Urinary bladder (tissue), 4 donors: ENCODE data around the gene EXOSC1. TPM values are rescaled to one million over a fixed set of nuclear protein-coding genes. Genes with fewer than 3 reads are reported as not detected.
"Not testable (repeated sequence)": the region's sequence is repeated elsewhere in the genome, so short reads cannot be mapped to it uniquely, and the experiment has no call there.

ENCODE experiments used
- DNase-seq: peaks from one replicate; pipeline ENCODE4 v3.0.0-alpha.2; 2015; ENCODE audit errors: extremely low spot score
- H3K27ac ChIP-seq: one replicate; pipeline ENCODE4 v1.5.1; 2013; ENCODE audit warnings: low read depth, mild to moderate bottlenecking, moderate library complexity
- H3K36me3 ChIP-seq: one replicate; pipeline ENCODE4 v1.6.1; 2013; ENCODE audit warnings: mild to moderate bottlenecking, moderate library complexity; ENCODE audit not compliant: insufficient read depth
- H3K4me1 ChIP-seq: one replicate; pipeline ENCODE4 v1.6.1; 2013; ENCODE audit warnings: mild to moderate bottlenecking, moderate library complexity; ENCODE audit not compliant: insufficient read depth
- H3K4me3 ChIP-seq: one replicate; pipeline ENCODE4 v1.5.1; 2013; ENCODE audit warnings: low read depth, low read length
- WGBS: extraction: QIAGEN DNeasy Blood & Tissue Kit; methylation state at CpG from one replicate; pipeline ENCODE4 v1.1.7; 2013; 5-methylcytosine and 5-hydroxymethylcytosine counted together
- polyA plus RNA-seq: library from polyadenylated mRNA; stranded (reverse); fragments of 200-250 nt; gene quantifications from one replicate; pipeline ENCODE4 v1.2.3, GENCODE V29; 2013
- total RNA-seq: library from RNA; depleted of rRNA; stranded (reverse); fragments of >200 nt; gene quantifications from one replicate; pipeline ENCODE4 v1.2.3, GENCODE V29; 2014
- donor health status: healthy with polysubstance abuse.
- donor health status: healthy.

The EXOSC1 gene
- total and polyA plus RNA-seq, 2 donors, result 25.4 to 29.8 TPM

- Histone ChIP-seq H3K27ac (no peak overlapping the region), H3K4me3 (no peak overlapping the region), H3K4me1 (no peaks in the 10 kb centered on the region), H3K36me3 (no peaks in the 10 kb centered on the region)
- no peak for DNase-seq
- 77% methylated on average over 2 of the region's 2 CpGs for WGBS
Measured at GRCh38 chr10:97450828-97451227, 5.0 kb upstream of the EXOSC1 start.

- H3K36me3 ChIP-seq, result no peaks in the 10 kb centered on the region
- no peak overlapping the region for H3K27ac ChIP-seq
- WGBS, result under 1% methylated on average over 13 of the region's 13 CpGs
Measured at GRCh38 chr10:97445357-97445721, 467 bp downstream of the EXOSC1 start.

GRCh38 chr10:97444212-97444611 lies 1.6 kb downstream of the EXOSC1 start:
- Histone ChIP-seq H3K4me3 (no peak overlapping the region), H3K27ac (no peak overlapping the region), H3K4me1 (no peaks in the 10 kb centered on the region), H3K36me3 (peaks cover 1% of the 10 kb centered on the region)
- no peak for DNase-seq
- 89% methylated on average over 1 of the region's 1 CpG for WGBS

More at GRCh38 chr10:97445357-97445721, 467 bp downstream of the EXOSC1 start:
- no peaks in the 10 kb centered on the region for H3K4me1 ChIP-seq
- H3K4me3 ChIP-seq, result peak overlapping the region; percentile 64
- DNase-seq, result no peak

GRCh38 chr10:97442277-97442676 lies 3.5 kb downstream of the EXOSC1 start:
- WGBS, result 90% methylated on average over 1 of the region's 1 CpG
- Histone ChIP-seq H3K27ac (no peak overlapping the region), H3K36me3 (peaks cover 1% of the 10 kb centered on the region), H3K4me3 (no peak overlapping the region), H3K4me1 (no peaks in the 10 kb centered on the region)
- DNase-seq, result no peak

GRCh38 chr10:97435211-97435610 lies 10.6 kb downstream of the EXOSC1 start:
- Histone ChIP-seq H3K36me3 (peaks cover 4% of the 10 kb centered on the region), H3K4me3 (no peak overlapping the region), H3K4me1 (no peaks in the 10 kb centered on the region), H3K27ac (no peak overlapping the region)
- DNase-seq, result no peak
- 95% methylated on average over 6 of the region's 6 CpGs for WGBS

- Histone ChIP-seq H3K36me3 (peaks cover 3% of the 10 kb centered on the region), H3K4me3 (no peak overlapping the region), H3K4me1 (no peaks in the 10 kb centered on the region), H3K27ac (no peak overlapping the region)
- no peak for DNase-seq
- 92% methylated on average over 1 of the region's 1 CpG for WGBS
Measured at GRCh38 chr10:97434557-97434956, 11.2 kb downstream of the EXOSC1 start.

- H3K36me3 ChIP-seq, result peaks cover 4% of the 10 kb centered on the region
Measured at GRCh38 chr10:97434055-97434454, 11.8 kb downstream of the EXOSC1 start.

GRCh38 chr10:97428572-97428981 lies 17.2 kb downstream of the EXOSC1 start:
- H3K4me1 ChIP-seq, result no peaks in the 10 kb centered on the region
- H3K36me3 ChIP-seq, result peaks cover 4% of the 10 kb centered on the region
- no peak overlapping the region for H3K4me3 ChIP-seq
- 62% methylated on average over 4 of the region's 4 CpGs for WGBS
- no peak overlapping the region for H3K27ac ChIP-seq
- DNase-seq, result no peak

More at GRCh38 chr10:97434055-97434454, 11.8 kb downstream of the EXOSC1 start:
- no peak for DNase-seq
- Histone ChIP-seq H3K4me3 (no peak overlapping the region), H3K4me1 (no peaks in the 10 kb centered on the region), H3K27ac (no peak overlapping the region)

GRCh38 chr10:97427571-97428179 lies 18.1 kb downstream of the EXOSC1 start:
- Histone ChIP-seq H3K4me1 (no peaks in the 10 kb centered on the region), H3K4me3 (no peak overlapping the region), H3K27ac (no peak overlapping the region), H3K36me3 (peaks cover 4% of the 10 kb centered on the region)
- 15% methylated on average over 9 of the region's 9 CpGs for WGBS
- DNase-seq, result no peak

GRCh38 chr10:97426776-97427570 lies 18.8 kb downstream of the EXOSC1 start:
- 7% methylated on average over 34 of the region's 34 CpGs for WGBS
- Histone ChIP-seq H3K4me3 (peak overlapping the region; percentile 85), H3K4me1 (no peaks in the 10 kb centered on the region)

GRCh38 chr10:97425964-97426775 lies 19.6 kb downstream of the EXOSC1 start, which contains the start of gene PGAM1:
Gene PGAM1 (plus strand): TSS chr10:97426191. CDS start chr10:97426308, 117 bp downstream.
- peak within 1 kb of the TSS; percentile 85 for H3K4me3 ChIP-seq
- peak within 1 kb of the TSS; percentile 78 for H3K27ac ChIP-seq
- peak; percentile 91 for DNase-seq
- H3K36me3 ChIP-seq, result peaks cover 1% of the 10 kb centered on the region
- H3K4me1 ChIP-seq, result no peaks in the 10 kb centered on the region
- WGBS, result under 1% methylated on average over 88 of the region's 90 CpGs

More at GRCh38 chr10:97426776-97427570, 18.8 kb downstream of the EXOSC1 start:
- Histone ChIP-seq H3K36me3 (peaks cover 3% of the 10 kb centered on the region), H3K27ac (no peak overlapping the region)
- no peak for DNase-seq

- 85% methylated on average over 8 of the region's 8 CpGs for WGBS
- not testable (repeated sequence) for H3K36me3 ChIP-seq, H3K4me1 ChIP-seq, DNase-seq, H3K27ac ChIP-seq, H3K4me3 ChIP-seq
Measured at GRCh38 chr10:97423757-97424098, 22.1 kb downstream of the EXOSC1 start.

GRCh38 chr10:97416565-97416964 lies 29.2 kb downstream of the EXOSC1 start:
- DNase-seq, result no peak

More at GRCh38 chr10:97416565-97416964, 29.2 kb downstream of the EXOSC1 start:
- Histone ChIP-seq H3K36me3 (no peaks in the 10 kb centered on the region), H3K4me1 (no peaks in the 10 kb centered on the region), H3K4me3 (no peak overlapping the region), H3K27ac (no peak overlapping the region)
- 78% methylated on average over 6 of the region's 6 CpGs for WGBS
